Epithelial cell of esophagus (primary cell): ENCODE measurements around the gene SNORC.
"Not testable (repeated sequence)": the region's sequence is repeated elsewhere in the genome, so short reads cannot be mapped to it uniquely, and the experiment has no call there.

Source experiments
- DNase-seq: peaks from one replicate; pipeline ENCODE4 v3.0.0; 2010; ENCODE audit warnings: low read depth
- H3K4me3 ChIP-seq: 2 replicates; pipeline ENCODE4 v1.5.1; 2011; ENCODE audit warnings: mild to moderate bottlenecking, low read length, control low read depth
- TF ChIP-seq, protein P1 (sequence below): IDR thresholded peaks from 2 replicates; pipeline ENCODE4 v1.5.1; 2011; ENCODE audit warnings: low read depth, mild to moderate bottlenecking, low read length, control low read depth, inconsistent platforms; ENCODE audit not compliant: insufficient read depth; ENCODE audit errors: missing control alignments

Gene SNORC

DNA sequence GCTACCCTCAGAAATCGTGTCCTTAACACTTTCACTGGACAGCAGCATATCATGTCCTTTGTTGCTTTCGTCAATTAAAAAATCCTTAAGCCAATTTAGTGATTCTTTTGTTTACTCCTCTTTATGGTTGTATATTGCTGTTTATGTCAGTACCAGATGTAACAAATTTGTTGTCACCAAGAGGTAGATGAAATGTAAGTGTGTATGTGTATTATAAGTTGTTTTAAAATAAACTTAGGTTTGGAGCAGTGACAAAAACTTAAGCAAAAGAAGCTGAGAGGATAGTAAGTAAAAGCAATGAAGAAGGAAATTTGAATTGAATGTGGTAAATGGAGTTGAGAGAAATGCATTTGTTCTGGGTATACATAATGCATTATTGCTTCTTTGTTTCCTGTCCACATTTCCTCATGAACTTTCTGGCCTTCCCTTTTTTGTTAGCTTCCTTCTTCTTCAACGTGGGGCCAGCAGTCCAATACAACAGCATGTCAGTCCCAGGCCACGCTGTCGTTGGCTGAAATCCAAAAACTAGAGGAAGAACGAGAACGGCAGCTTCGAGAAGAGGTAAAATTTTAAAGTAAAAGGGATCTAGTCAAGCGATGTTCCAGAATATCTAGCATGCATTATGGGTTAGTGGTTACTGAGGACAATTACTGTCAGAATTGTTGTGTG is 30.5 kb upstream of the SNORC start:
- no peak for DNase-seq
- TF ChIP-seq, protein P1, sequence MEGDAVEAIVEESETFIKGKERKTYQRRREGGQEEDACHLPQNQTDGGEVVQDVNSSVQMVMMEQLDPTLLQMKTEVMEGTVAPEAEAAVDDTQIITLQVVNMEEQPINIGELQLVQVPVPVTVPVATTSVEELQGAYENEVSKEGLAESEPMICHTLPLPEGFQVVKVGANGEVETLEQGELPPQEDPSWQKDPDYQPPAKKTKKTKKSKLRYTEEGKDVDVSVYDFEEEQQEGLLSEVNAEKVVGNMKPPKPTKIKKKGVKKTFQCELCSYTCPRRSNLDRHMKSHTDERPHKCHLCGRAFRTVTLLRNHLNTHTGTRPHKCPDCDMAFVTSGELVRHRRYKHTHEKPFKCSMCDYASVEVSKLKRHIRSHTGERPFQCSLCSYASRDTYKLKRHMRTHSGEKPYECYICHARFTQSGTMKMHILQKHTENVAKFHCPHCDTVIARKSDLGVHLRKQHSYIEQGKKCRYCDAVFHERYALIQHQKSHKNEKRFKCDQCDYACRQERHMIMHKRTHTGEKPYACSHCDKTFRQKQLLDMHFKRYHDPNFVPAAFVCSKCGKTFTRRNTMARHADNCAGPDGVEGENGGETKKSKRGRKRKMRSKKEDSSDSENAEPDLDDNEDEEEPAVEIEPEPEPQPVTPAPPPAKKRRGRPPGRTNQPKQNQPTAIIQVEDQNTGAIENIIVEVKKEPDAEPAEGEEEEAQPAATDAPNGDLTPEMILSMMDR: no peak
- H3K4me3 ChIP-seq: no peak overlapping the region

DNA sequence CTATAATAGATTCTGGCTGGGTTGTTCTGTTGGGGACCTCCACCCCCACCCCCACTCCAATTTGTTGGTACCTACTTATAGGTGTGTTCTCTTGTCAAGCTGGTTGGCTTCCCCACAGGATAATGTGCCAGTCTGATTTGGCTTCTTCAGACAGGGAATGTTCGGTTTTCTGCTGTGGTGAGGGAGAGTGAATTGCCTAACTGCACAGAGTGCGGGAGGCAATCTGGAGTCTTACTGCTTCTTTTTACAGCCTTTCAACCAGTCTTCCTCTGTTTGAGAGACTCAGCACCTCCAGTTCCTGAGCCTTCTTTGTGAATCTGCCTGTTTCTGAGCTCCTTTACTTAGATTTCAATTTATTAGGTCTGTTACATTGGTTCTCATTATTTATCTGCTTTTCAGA is 27.4 kb upstream of the SNORC start:
- H3K4me3 ChIP-seq: no peak overlapping the region
- TF ChIP-seq, protein P1: no peak
- DNase-seq: no peak

DNA sequence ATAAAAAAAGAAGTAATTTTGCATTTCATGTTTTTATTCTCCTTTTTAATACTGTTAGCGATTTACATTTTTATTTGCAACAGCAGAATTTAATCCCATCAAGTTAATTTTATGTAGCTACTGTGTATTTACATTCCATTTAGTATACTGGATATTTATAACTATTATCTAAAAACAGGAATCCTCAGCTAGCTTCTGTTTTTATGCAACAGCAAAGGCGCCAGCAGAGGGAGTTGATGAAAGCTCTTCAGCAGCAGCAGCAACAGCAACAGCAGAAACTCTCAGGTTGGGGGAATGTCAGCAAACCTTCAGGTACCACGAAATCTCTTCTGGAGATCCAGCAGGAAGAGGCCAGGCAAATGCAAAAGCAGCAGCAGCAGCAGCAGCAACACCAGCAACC is 26.2 kb upstream of the SNORC start:
- TF ChIP-seq, protein P1: no peak
- H3K4me3 ChIP-seq: no peak overlapping the region
- no peak for DNase-seq

DNA sequence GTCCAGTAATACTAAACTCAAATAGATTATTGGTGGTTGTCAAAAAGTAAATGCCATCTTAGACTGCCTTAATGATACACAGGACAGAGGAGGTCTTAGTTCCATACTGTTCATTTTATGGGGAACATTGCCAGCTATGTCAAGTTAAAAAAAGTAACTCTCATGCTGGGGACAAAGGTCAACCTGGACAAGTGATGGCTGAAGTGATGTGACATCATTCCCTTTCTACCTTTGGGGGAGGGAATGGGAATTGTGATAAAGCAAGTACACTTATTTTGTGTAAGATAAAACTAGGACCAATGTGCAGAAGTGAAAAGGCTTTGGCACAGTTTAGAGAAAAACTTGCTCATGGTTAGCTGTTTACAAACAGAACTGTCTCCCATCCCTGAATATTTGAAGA is 24.0 kb upstream of the SNORC start:
- no peak for DNase-seq
- no peak overlapping the region for H3K4me3 ChIP-seq
- TF ChIP-seq, protein P1: no peak

DNA sequence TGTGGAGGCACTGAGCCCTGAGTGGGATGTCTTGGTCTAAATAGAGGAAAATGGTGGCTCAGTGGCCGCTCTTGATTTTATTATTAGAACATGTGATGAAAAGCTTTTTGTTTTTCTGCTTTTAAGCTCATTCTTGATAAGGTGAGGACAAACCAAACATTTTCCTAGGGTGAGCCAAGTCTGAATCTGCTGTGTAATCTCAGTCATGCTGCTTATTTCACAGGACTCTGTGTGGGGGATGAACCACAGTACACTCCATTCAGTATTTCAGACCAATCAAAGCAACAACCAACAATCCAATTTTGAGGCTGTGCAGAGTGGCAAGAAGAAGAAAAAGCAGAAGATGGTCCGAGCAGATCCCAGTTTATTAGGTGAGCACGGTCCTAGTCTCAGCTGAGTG is 20.0 kb upstream of the SNORC start:
- DNase-seq: no peak
- TF ChIP-seq, protein P1: no peak
- H3K4me3 ChIP-seq: no peak overlapping the region

DNA sequence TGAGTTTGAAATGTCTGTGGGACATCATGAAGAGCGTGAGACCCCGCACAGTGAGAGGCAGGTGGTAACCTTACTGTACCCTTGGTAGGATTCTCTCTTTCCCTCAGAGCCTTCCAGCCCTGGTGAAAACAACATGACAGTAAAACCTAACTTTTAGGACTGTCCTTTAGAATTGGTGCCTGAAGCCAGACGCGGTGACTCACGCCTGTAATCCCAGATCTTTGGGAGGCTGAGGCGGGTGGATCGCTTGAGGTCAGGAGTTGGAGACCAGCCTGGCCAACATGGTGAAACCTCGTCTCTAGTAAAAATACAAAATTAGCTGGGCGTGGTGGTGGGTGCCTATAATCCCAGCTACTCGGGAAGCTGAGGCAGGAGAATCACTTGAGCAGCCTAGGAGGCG is 18.0 kb upstream of the SNORC start:
- not testable (repeated sequence) for H3K4me3 ChIP-seq, DNase-seq

DNA sequence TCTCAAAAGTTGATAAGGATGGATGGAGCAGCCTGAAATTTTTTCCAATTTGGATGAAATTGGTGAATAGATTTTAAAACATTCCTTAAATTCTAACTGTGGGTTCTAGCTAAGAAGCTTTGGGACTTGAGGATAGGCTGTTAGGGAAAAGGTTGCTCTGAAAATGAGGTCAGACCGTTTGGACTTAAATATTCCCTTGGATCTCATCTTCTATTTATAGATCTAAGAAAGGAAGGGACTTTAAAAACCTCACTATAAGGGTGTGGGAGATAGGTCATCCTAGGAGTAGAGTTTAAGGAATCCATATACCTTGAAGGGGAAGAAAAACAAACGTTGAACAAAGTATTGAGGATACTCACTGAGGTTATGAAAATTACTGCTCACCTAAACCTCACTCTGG is 17.4 kb upstream of the SNORC start:
- no peak for DNase-seq
- H3K4me3 ChIP-seq: no peak overlapping the region

More for the DNA sequence above, 17.4 kb upstream of the SNORC start:
- TF ChIP-seq, protein P1: no peak
